KG1 (cell line): ENCODE data around the gene CHKA.

Source experiments
- DNase-seq: peaks from one replicate; lab custom pipeline; 2025; lab: John Stamatoyannopoulos, UW

CHKA gene

GRCh38 chr11:68142441-68143309, 21.5 kb upstream of the CHKA start:
- no peak for DNase-seq

- DNase-seq, result peak; percentile 78
Observed at GRCh38 chr11:68142028-68142412, 20.8 kb upstream of the CHKA start.

- DNase-seq, result no peak
Observed at GRCh38 chr11:68141246-68142027, 20.2 kb upstream of the CHKA start.

- no peak for DNase-seq
Observed at GRCh38 chr11:68140496-68141245, 19.5 kb upstream of the CHKA start.

- DNase-seq, result no peak
Observed at GRCh38 chr11:68138237-68138636, 17.0 kb upstream of the CHKA start.

GRCh38 chr11:68137833-68138232, 16.6 kb upstream of the CHKA start:
- no peak for DNase-seq

GRCh38 chr11:68136866-68137265, 15.7 kb upstream of the CHKA start:
- no peak for DNase-seq

- DNase-seq, result no peak
Observed at GRCh38 chr11:68135161-68135560, 14.0 kb upstream of the CHKA start.

- DNase-seq, result no peak
Observed at GRCh38 chr11:68133761-68134160, 12.6 kb upstream of the CHKA start.

GRCh38 chr11:68130121-68130520, 8.9 kb upstream of the CHKA start:
- DNase-seq, result no peak

GRCh38 chr11:68128682-68129327, 7.6 kb upstream of the CHKA start:
- DNase-seq, result no peak

- no peak for DNase-seq
Observed at GRCh38 chr11:68127714-68128681, 6.8 kb upstream of the CHKA start.

- DNase-seq, result no peak
Observed at GRCh38 chr11:68125164-68125563, 4.0 kb upstream of the CHKA start.

- DNase-seq, result no peak
Observed at GRCh38 chr11:68122936-68123539, 1.9 kb upstream of the CHKA start.

- no peak for DNase-seq
Observed at GRCh38 chr11:68120273-68121066, 718 bp downstream of the CHKA start.

GRCh38 chr11:68118706-68119448, 2.3 kb downstream of the CHKA start:
- peak; percentile 65 for DNase-seq

GRCh38 chr11:68117853-68118470, 3.2 kb downstream of the CHKA start:
- no peak for DNase-seq

GRCh38 chr11:68116974-68117373, 4.2 kb downstream of the CHKA start:
- DNase-seq, result no peak
